A549 treated with AZD9567 at 1 μM for 4 hours (cell line): Measurements from ENCODE around the gene CLCC1. TPM values are rescaled to one million over a fixed set of nuclear protein-coding genes. Genes with fewer than 3 reads are reported as not detected.

Source experiments
- total RNA-seq: library from RNA; stranded (reverse); fragments of 200-300 nt; extraction: Qiagen RNA extraction; gene quantifications from 5 replicates; pipeline ENCODE4 v1.2.3, GENCODE V29; 2022; ENCODE audit not compliant: insufficient read depth

CLCC1 gene
- total RNA-seq = 11.3 to 17.7 TPM (median 16.8 TPM) in 5 replicates

GRCh38 chr1:108963052-108963686 lies at the start of gene CLCC1:
Gene CLCC1 (minus strand): TSS chr1:108963484. CDS start chr1:108950437, 13,047 bp downstream.

Other genes with a start within 250 kb of the CLCC1 start
- 16.8 to 22.9 TPM (median 21.9 TPM) in 5 replicates for gene STXBP3, start 216.8 kb downstream of the CLCC1 start, total RNA-seq
- gene AKNAD1, start 106.4 kb downstream of the CLCC1 start, total RNA-seq = 0.55 to 1.1 TPM (median 0.80 TPM) in 4 of 5 replicates, not detected in the other
- gene GPSM2, start 86.5 kb downstream of the CLCC1 start, total RNA-seq = 16.9 to 23.2 TPM (median 20.6 TPM) in 5 replicates
- gene WDR47, start 78.6 kb upstream of the CLCC1 start, total RNA-seq = 8.3 to 12.4 TPM (median 9.7 TPM) in 5 replicates
- gene TAF13, start 112.5 kb upstream of the CLCC1 start, total RNA-seq = 24.9 to 31.0 TPM (median 26.8 TPM) in 5 replicates
- 7.7 to 8.9 TPM (median 8.5 TPM) in 5 replicates for gene TMEM167B, start 127.3 kb upstream of the CLCC1 start, total RNA-seq
- gene ELAPOR1, start 150.6 kb upstream of the CLCC1 start, total RNA-seq = 0.34 to 0.63 TPM (median 0.50 TPM) in 4 of 5 replicates, not detected in the other